SK-N-MC (cell line): ENCODE data around the gene CAMTA1.

Experiments used
- EZH2 ChIP-seq: fragments of 200-600 bp; sonication (generic); IDR thresholded peaks from one replicate; pipeline ENCODE4 v1.6.1; 2017; ENCODE audit warnings: antibody characterized with exemption
- POLR2AphosphoS5 ChIP-seq: IDR thresholded peaks from 2 replicates; pipeline ENCODE4 v1.6.1; 2012; ENCODE audit warnings: mild to moderate bottlenecking, low read depth, low read length, borderline replicate concordance

DNA sequence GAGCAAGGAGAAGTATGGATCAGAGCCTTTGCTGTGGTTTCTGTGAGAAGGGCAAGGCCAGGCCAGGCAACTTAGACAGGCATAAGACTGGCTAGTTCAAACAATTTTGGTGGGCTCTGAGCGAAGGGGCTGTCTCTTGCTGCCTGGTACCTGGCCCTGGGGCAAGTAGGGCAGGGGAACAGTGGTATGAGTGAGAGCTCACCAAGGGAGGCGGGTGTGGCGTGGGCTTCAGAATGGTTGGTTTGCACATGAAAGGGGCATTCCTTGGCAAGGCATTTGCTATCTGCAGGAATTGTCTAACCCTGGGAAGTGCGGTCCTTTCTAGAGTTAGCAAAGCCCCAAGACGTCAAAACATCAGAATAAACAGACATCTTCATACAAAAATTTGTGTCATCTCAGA is 210.5 kb downstream of the CAMTA1 start:
- TF ChIP-seq EZH2 (no peak), POLR2AphosphoS5 (no peak)
